ENCODE data around the gene GLO1. TPM values are rescaled to one million over a fixed set of nuclear protein-coding genes. Genes with fewer than 3 reads are reported as not detected.

GLO1 gene
- polyA plus RNA-seq, 1 of the 3 experiments (the other 2 are of a cell fraction): 47.1 TPM

DNA sequence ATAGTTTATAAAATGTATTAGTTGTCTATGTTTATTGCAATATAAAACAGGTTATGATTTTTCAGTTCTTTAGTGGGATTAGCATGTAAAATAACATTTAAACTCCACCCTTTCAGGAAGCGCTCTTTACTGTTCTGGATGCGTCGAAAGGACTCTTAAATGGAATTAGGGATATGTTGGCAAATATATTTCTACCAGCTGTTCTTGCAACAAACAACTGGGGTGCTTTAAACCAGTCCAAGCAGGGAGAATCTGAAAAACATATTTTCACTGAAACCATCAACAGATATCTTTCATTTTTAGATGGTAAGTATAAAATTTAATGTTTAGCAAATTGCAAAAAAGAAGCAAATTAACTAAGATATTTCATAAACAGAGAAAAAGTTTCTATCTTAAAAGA is 34.0 kb upstream of the GLO1 start:
- Histone ChIP-seq H4K20me1 (ENCODE audit: insufficient read depth) (no peaks in the 10 kb centered on the region), H3F3A (replicated peaks; ENCODE audit: insufficient read depth) (no peaks in the 10 kb centered on the region), H3K36me3 (replicated peaks in 1 of 2; ENCODE audit: control insufficient read depth in 1 of 2, insufficient read depth in 2 of 2, low read length in 1 of 2) (no peaks in the 10 kb centered on the region), H3K4me2 (no peak overlapping the region), H3K27ac (ENCODE audit: low read depth in 2 of 2, low read length in 1 of 2) (no peak overlapping the region), H3K9me2 (no peaks in the 10 kb centered on the region), H3K4me3 (ENCODE audit: low read depth in 2 of 2, low read length in 1 of 2) (no peak overlapping the region), H3K4me1 (ENCODE audit: control insufficient read depth in 1 of 2, insufficient read depth in 2 of 2, low read depth in 1 of 2, low read length in 1 of 2) (no peaks in the 10 kb centered on the region), H3K9ac (no peak overlapping the region), H3K27me3 (ENCODE audit: insufficient read depth) (no peaks in the 10 kb centered on the region), H2AFZ (ENCODE audit: low read depth) (no peak overlapping the region), H3K79me2 (ENCODE audit: insufficient read depth) (no peaks in the 10 kb centered on the region), H3K9me3 (no peaks in the 10 kb centered on the region)
- WGBS (ENCODE audit: low lambda C conversion rate): 87% methylated on average over 3 of the region's 3 CpGs
- ChIA-PET POLR2A (no interaction called here), CTCF (no interaction called here)
- TF ChIP-seq YY1 (IDR thresholded peaks at IDR 0.05; ENCODE audit: low read depth) (no peak), TAF1 (IDR thresholded peaks at IDR 0.05; ENCODE audit: borderline replicate concordance, low read depth, low read length) (no peak), FOSL2 (IDR thresholded peaks at IDR 0.05; ENCODE audit: borderline replicate concordance, low read depth) (no peak), JUND (IDR thresholded peaks at IDR 0.05) (no peak)
- DNase-seq: no peak

DNA sequence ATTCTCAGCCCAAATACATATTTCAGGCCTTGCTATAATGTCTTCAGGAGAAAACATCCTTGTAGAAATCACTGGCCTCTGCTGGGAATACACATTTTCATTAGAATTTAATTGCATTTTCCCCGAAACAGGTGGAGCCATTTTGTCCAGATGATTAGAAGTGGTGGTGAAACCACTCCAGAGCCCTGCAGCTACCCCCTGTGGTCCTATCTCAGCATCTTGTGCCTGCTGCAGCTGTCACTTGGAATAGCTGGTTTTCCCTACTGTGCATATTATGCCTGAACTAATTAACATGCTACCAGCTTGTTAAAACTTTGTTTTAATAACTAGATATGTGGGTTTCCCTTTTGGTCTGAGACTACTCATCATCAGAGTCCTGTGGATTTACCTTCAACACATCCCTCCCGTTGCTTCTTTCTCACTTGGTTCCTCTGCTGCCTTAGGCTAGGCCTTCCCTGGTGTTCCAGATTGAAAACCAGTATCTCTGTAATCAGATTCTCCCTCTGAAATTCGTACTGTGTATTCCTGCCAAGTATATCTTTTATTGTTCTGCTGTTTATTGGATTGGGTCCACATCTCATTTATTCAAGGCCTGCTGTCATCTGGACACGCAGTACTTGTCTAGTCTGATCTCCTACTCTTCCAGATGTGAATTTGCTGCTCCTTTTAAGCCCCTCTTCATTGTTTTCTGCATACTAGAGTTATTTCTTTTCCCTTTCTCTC is 27.4 kb upstream of the GLO1 start:
- H4K20me1 ChIP-seq (ENCODE audit: insufficient read depth): no peaks in the 10 kb centered on the region
- ChIA-PET CTCF (interaction anchor here (0.7 to 1.7 kb wide), 2 partner anchors 10 to 23 kb away, joined by 3 to 4 read pairs; no protein-coding TSS in a partner anchor), POLR2A (no interaction called here)
- H3K27ac ChIP-seq (ENCODE audit: low read depth in 2 of 2, low read length in 1 of 2): peak overlapping the region in 1 of 2 experiments; percentile 99; a peak in 2 of 4 replicates
- H3K27me3 ChIP-seq (ENCODE audit: insufficient read depth): no peaks in the 10 kb centered on the region
- no peaks in the 10 kb centered on the region for H3K36me3 ChIP-seq (replicated peaks in 1 of 2; ENCODE audit: control insufficient read depth in 1 of 2, insufficient read depth in 2 of 2, low read length in 1 of 2)
- H3K9me3 ChIP-seq: no peaks in the 10 kb centered on the region
- no peaks in the 10 kb centered on the region for H3K79me2 ChIP-seq (ENCODE audit: insufficient read depth)
- 10% methylated on average over 4 of the region's 4 CpGs for WGBS (ENCODE audit: low lambda C conversion rate)
- TF ChIP-seq RCOR1 (IDR thresholded peaks at IDR 0.05; ENCODE audit: low read length) (peak; percentile 72), CHD2 (IDR thresholded peaks at IDR 0.05; ENCODE audit: low read length, partially characterized antibody) (peak; percentile 20), TEAD4 (IDR thresholded peaks at IDR 0.05; ENCODE audit: borderline replicate concordance, insufficient read depth) (no peak), MEF2A (IDR thresholded peaks at IDR 0.05; ENCODE audit: borderline replicate concordance, low read depth) (no peak), GATA2 (CRISPR knock-in tag; IDR thresholded peaks at IDR 0.05) (peak; percentile 92), MXI1 (IDR thresholded peaks at IDR 0.05; ENCODE audit: low read depth, low read length) (peak; percentile 49; the same call in 1 of the 2 replicates), EP300 (IDR thresholded peaks at IDR 0.05; ENCODE audit: borderline replicate concordance in 1 of 2, low read depth in 1 of 2, low read length in 1 of 2) (peak; percentile 16 to 81; a peak in 2 of 4 replicates), FOXJ3 (CRISPR knock-in tag; IDR thresholded peaks at IDR 0.05) (peak; percentile 7; the same call in 1 of the 2 replicates), NFIC (IDR thresholded peaks at IDR 0.05; ENCODE audit: borderline replicate concordance) (no peak), TAF1 (IDR thresholded peaks at IDR 0.05; ENCODE audit: borderline replicate concordance, low read depth, low read length) (no peak), TCF12 (IDR thresholded peaks at IDR 0.05) (no peak), RAD21 (IDR thresholded peaks at IDR 0.05; ENCODE audit: low read length) (peak; percentile 28; the same call in 1 of the 2 replicates), FOXM1 (IDR thresholded peaks at IDR 0.05; ENCODE audit: low read depth) (no peak)
- TF ChIP-seq, protein P1, sequence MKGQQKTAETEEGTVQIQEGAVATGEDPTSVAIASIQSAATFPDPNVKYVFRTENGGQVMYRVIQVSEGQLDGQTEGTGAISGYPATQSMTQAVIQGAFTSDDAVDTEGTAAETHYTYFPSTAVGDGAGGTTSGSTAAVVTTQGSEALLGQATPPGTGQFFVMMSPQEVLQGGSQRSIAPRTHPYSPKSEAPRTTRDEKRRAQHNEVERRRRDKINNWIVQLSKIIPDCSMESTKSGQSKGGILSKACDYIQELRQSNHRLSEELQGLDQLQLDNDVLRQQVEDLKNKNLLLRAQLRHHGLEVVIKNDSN (IDR thresholded peaks at IDR 0.05; ENCODE audit: borderline replicate concordance, low read depth): no peak
- DNase-seq: peak; percentile 76
- H3K4me3 ChIP-seq (ENCODE audit: low read depth in 2 of 2, low read length in 1 of 2): no peak overlapping the region
- H3K9me2 ChIP-seq: no peaks in the 10 kb centered on the region
- no peak overlapping the region for H3K9ac ChIP-seq
- H2AFZ ChIP-seq (ENCODE audit: low read depth): no peak overlapping the region
- H3K4me2 ChIP-seq: no peak overlapping the region
- no peaks in the 10 kb centered on the region for H3F3A ChIP-seq (replicated peaks; ENCODE audit: insufficient read depth)
- peaks cover 0 to 16% of the 10 kb centered on the region in 2 experiments; a peak in 2 of 4 replicates for H3K4me1 ChIP-seq (ENCODE audit: control insufficient read depth in 1 of 2, insufficient read depth in 2 of 2, low read depth in 1 of 2, low read length in 1 of 2)
